Activated T-cell treated with anti-CD3 and anti-CD28 coated beads, Interleukin-2, amount 50 U/mL, for 24 hours (primary cell): ENCODE measurements around the gene CYP39A1.
A peak's percentile ranks its signal among the peaks of the same experiment; 100 is the strongest.

Source experiments
- DNase-seq: peaks from one replicate; pipeline ENCODE4 v3.0.0-alpha.2; 2020
- H3K27ac Mint-ChIP-seq: 2 replicates; pipeline ENCODE4 v1.8.0; 2020; ENCODE audit warnings: mild to moderate bottlenecking, mixed read lengths
- H3K27me3 Mint-ChIP-seq: 2 replicates; pipeline ENCODE4 v1.8.0; 2020; ENCODE audit warnings: mixed read lengths
- H3K36me3 Mint-ChIP-seq: 2 replicates; pipeline ENCODE4 v1.8.0; 2020; ENCODE audit warnings: low read depth, mixed read lengths
- H3K4me1 Mint-ChIP-seq: 2 replicates; pipeline ENCODE4 v1.8.0; 2020; ENCODE audit warnings: low read depth, mixed read lengths
- H3K4me3 Mint-ChIP-seq: 2 replicates; pipeline ENCODE4 v1.8.0; 2020; ENCODE audit warnings: mild to moderate bottlenecking, moderate library complexity, mixed read lengths
- H3K9me3 Mint-ChIP-seq: 2 replicates; pipeline ENCODE4 v1.8.0; 2020; ENCODE audit warnings: mixed read lengths

The CYP39A1 gene

GRCh38 chr6:46652603-46653438 lies at the start of gene CYP39A1, which contains the start of gene SLC25A27:
TSS of gene CYP39A1 (minus strand) at chr6:46652818. CDS start at chr6:46652582, 236 bp downstream.
TSS of gene SLC25A27 (plus strand) at chr6:46652975. CDS start at chr6:46653193, 218 bp downstream.
- Mint-ChIP-seq H3K36me3 (no peaks in the 10 kb centered on the region), H3K27ac (no peak within 1 kb of the TSS), H3K4me3 (peak within 1 kb of the TSS; percentile 76), H3K9me3 (no peaks in the 10 kb centered on the region), H3K4me1 (peaks cover 17% of the 10 kb centered on the region), H3K27me3 (peaks cover 70% of the 10 kb centered on the region)
- peak; percentile 86 for DNase-seq

GRCh38 chr6:46699970-46700369 lies 47.4 kb upstream of the CYP39A1 start:
- Mint-ChIP-seq H3K27ac (no peak overlapping the region), H3K36me3 (no peaks in the 10 kb centered on the region), H3K27me3 (peaks cover 51% of the 10 kb centered on the region), H3K4me3 (no peak overlapping the region), H3K4me1 (peaks cover 1% of the 10 kb centered on the region), H3K9me3 (no peaks in the 10 kb centered on the region)
- no peak for DNase-seq

DNA sequence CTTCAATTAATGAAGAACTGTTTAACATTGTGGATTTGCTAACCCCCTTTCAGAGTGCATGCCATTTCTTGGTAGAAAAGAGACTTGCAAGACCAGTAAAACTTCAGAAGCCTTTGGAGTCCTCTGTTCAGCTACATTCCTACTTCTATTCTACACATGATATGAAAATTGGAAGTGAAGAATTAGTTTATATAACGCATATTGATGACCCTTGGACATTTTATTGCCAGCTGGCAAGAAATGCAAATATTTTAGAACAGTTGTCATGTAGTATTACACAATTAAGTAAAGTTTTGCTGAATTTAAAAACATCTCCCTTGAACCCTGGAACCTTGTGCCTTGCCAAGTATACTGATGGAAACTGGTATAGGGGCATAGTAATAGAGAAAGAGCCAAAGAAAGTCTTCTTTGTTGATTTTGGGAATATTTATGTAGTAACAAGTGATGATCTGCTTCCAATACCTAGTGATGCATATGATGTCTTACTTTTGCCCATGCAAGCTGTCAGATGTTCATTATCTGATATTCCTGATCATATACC lies 38.4 kb upstream of the CYP39A1 start:
- H3K36me3 Mint-ChIP-seq, result no peaks in the 10 kb centered on the region
- H3K4me3 Mint-ChIP-seq, result no peak overlapping the region
- no peaks in the 10 kb centered on the region for H3K4me1 Mint-ChIP-seq
- no peaks in the 10 kb centered on the region for H3K9me3 Mint-ChIP-seq
- H3K27ac Mint-ChIP-seq, result no peak overlapping the region
- H3K27me3 Mint-ChIP-seq, result peaks cover 26% of the 10 kb centered on the region
- DNase-seq, result no peak

DNA sequence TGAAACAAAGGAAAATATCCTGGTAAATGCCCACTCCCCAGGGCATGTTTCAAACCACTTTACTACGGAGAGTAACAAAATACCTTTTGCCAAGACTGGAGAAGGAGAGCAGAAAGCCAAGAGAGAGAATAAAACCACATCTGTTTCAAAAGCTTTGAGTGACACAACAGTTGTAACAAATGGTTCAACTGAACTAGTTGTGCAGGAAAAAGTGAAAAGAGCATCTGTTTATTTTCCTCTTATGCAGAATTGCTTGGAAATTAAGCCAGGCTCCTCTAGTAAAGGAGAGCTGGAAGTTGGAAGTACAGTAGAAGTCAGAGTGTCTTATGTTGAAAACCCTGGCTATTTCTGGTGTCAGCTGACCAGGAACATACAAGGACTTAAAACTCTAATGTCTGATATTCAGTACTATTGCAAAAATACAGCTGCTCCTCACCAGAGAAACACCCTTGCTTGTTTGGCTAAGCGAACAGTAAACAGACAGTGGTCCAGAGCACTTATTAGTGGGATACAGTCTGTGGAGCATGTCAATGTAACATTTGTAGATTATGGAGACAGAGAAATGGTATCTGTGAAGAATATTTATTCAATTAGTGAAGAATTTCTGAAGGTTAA lies 37.6 kb upstream of the CYP39A1 start:
- Mint-ChIP-seq H3K9me3 (no peaks in the 10 kb centered on the region), H3K27ac (no peak overlapping the region), H3K27me3 (peaks cover 19% of the 10 kb centered on the region), H3K4me3 (no peak overlapping the region), H3K4me1 (no peaks in the 10 kb centered on the region), H3K36me3 (no peaks in the 10 kb centered on the region)
- DNase-seq, result no peak

DNA sequence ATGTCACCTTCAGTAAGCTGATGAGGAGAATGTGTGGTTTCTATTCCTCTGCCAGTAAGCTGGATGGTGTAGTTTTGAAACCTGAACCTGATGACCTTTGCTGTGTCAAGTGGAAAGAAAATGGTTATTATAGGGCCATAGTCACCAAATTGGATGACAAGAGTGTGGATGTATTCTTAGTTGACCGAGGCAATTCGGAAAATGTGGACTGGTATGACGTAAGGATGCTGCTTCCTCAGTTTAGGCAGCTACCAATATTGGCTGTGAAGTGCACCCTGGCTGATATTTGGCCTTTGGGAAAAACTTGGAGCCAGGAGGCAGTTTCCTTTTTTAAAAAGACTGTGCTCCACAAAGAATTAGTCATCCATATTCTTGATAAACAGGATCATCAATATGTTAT lies 37.0 kb upstream of the CYP39A1 start:
- Mint-ChIP-seq H3K27ac (no peak overlapping the region), H3K36me3 (no peaks in the 10 kb centered on the region), H3K9me3 (no peaks in the 10 kb centered on the region), H3K4me1 (no peaks in the 10 kb centered on the region), H3K27me3 (peaks cover 19% of the 10 kb centered on the region), H3K4me3 (no peak overlapping the region)
- DNase-seq, result no peak

- peaks cover 19% of the 10 kb centered on the region for H3K27me3 Mint-ChIP-seq
- no peak for DNase-seq
- no peak overlapping the region for H3K27ac Mint-ChIP-seq
- H3K4me1 Mint-ChIP-seq, result no peaks in the 10 kb centered on the region
- no peaks in the 10 kb centered on the region for H3K9me3 Mint-ChIP-seq
- no peak overlapping the region for H3K4me3 Mint-ChIP-seq
- H3K36me3 Mint-ChIP-seq, result no peaks in the 10 kb centered on the region
These were observed 36.3 kb upstream of the CYP39A1 start for GRCh38 chr6:46688966-46689335.

DNA sequence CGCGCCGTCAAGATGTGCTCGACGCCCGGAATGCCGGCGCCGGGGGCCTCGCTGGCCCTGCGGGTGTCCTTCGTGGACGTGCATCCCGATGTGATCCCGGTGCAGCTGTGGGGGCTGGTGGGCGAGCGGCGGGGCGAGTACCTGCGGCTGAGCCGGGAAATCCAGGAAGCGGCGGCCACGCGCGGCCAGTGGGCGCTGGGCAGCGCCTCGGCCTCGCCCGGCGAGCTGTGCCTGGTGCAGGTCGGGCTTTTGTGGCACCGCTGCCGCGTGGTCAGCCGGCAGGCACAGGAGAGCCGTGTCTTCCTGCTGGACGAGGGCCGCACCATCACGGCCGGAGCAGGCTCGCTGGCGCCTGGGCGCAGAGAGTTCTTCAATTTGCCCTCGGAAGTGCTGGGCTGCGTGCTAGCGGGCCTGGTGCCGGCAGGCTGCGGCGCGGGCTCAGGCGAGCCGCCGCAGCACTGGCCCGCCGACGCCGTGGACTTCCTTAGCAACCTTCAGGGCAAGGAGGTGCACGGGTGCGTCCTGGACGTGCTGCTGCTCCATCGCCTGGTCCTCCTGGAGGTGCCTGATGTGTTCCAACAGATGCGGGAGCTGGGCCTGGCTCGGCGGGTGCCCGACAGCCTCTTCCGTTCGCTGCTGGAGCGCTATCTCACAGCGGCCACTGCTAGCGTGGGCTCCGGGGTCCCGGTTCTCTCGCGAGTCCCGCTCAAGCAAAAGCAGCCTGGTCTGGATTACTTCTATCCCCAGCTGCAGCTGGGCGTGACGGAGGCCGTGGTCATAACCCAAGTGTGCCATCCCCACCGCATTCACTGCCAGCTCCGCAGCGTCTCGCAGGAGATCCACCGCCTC lies 35.7 kb upstream of the CYP39A1 start:
- Mint-ChIP-seq H3K4me3 (no peak overlapping the region), H3K9me3 (no peaks in the 10 kb centered on the region), H3K27ac (no peak overlapping the region), H3K36me3 (no peaks in the 10 kb centered on the region), H3K27me3 (peaks cover 15% of the 10 kb centered on the region), H3K4me1 (no peaks in the 10 kb centered on the region)
- DNase-seq, result no peak

DNA sequence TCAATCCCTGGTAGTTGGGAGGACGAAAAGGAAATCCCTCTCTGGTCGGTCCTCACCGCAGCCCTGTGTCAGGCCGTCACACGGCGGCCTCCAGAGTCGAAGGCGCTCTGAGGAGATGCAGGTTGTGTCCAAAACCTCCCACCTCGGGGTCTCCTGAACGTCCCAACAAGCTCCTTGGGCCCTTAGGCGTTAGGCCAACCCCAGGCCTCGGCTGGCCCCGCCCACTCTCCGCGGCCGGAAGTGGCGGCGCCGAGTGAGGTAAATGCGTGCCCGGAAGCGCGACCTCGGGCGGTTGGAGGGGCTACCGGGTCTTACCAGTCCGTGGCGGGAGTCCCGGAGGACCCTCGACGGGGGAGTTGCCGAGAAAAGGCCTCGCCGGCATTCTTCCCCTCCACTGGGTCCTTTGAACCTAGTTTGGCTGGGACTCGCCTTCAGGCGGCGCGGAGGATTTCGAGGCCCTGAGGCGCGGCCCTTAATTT lies 35.0 kb upstream of the CYP39A1 start, which contains the start of gene TDRD6:
TSS of gene TDRD6 (plus strand) at position 267 of the 479 bp plus-strand sequence. CDS start 244 bp downstream, outside the sequence.
- no peaks in the 10 kb centered on the region for H3K9me3 Mint-ChIP-seq
- H3K36me3 Mint-ChIP-seq, result no peaks in the 10 kb centered on the region
- peaks cover 14% of the 10 kb centered on the region for H3K27me3 Mint-ChIP-seq
- H3K4me1 Mint-ChIP-seq, result no peaks in the 10 kb centered on the region
- H3K27ac Mint-ChIP-seq, result no peak within 1 kb of the TSS
- H3K4me3 Mint-ChIP-seq, result no peak within 1 kb of the TSS
- no peak for DNase-seq

- H3K4me1 Mint-ChIP-seq, result no peaks in the 10 kb centered on the region
- no peak overlapping the region for H3K4me3 Mint-ChIP-seq
- no peak overlapping the region for H3K27ac Mint-ChIP-seq
- no peaks in the 10 kb centered on the region for H3K9me3 Mint-ChIP-seq
- H3K27me3 Mint-ChIP-seq, result peaks cover 24% of the 10 kb centered on the region
- no peak for DNase-seq
- no peaks in the 10 kb centered on the region for H3K36me3 Mint-ChIP-seq
These were observed 32.2 kb upstream of the CYP39A1 start for GRCh38 chr6:46684771-46685170.

DNA sequence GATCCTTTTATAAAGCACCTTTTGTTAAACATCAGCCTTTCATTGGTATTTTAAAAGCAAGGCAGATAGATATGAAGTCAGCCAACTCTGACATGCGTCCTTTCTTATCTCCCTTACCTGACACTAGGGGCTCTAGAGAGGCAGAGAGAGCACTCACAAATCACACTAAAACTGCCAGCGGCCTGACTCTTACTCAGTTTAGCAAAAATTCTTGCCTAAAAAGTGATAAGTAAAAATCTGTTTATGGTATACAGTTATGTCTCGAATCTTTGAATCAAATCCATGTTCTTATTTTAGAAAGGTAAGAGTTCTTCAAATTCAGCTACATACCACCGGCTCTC lies 24.7 kb upstream of the CYP39A1 start:
- Mint-ChIP-seq H3K27me3 (peaks cover 17% of the 10 kb centered on the region), H3K4me1 (no peaks in the 10 kb centered on the region), H3K27ac (no peak overlapping the region), H3K36me3 (no peaks in the 10 kb centered on the region), H3K4me3 (no peak overlapping the region), H3K9me3 (no peaks in the 10 kb centered on the region)
- no peak for DNase-seq

- no peak overlapping the region for H3K4me3 Mint-ChIP-seq
- no peaks in the 10 kb centered on the region for H3K36me3 Mint-ChIP-seq
- H3K4me1 Mint-ChIP-seq, result no peaks in the 10 kb centered on the region
- H3K27me3 Mint-ChIP-seq, result peaks cover 12% of the 10 kb centered on the region
- H3K9me3 Mint-ChIP-seq, result no peaks in the 10 kb centered on the region
- DNase-seq, result no peak
- no peak overlapping the region for H3K27ac Mint-ChIP-seq
These were observed 24.1 kb upstream of the CYP39A1 start for GRCh38 chr6:46676604-46677313.

GRCh38 chr6:46674410-46674809 lies 21.8 kb upstream of the CYP39A1 start:
- Mint-ChIP-seq H3K27me3 (peaks cover 3% of the 10 kb centered on the region), H3K36me3 (no peaks in the 10 kb centered on the region), H3K4me3 (no peak overlapping the region), H3K27ac (no peak overlapping the region), H3K4me1 (no peaks in the 10 kb centered on the region), H3K9me3 (no peaks in the 10 kb centered on the region)
- no peak for DNase-seq

GRCh38 chr6:46667377-46667776 lies 14.8 kb upstream of the CYP39A1 start:
- no peaks in the 10 kb centered on the region for H3K4me1 Mint-ChIP-seq
- H3K36me3 Mint-ChIP-seq, result no peaks in the 10 kb centered on the region
- no peak overlapping the region for H3K27ac Mint-ChIP-seq

DNA sequence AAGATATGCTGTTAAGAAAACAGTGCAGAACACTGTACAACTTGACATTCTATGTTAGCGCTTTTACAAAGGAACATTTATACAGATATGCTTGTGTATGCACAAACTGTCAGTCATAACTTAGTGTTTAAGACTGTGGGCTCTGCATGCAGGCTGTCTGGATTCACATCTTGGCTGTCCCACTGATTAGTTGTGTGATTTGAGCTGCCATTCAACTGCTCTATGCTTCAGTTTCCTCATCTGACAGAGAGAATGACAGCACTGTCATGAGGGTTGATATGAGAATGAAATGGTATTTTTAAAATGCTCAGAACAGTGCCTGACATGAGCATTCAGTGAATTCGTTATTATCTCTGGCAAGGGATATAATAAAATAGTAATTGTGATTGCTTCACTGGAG lies 8.9 kb upstream of the CYP39A1 start:
- no peaks in the 10 kb centered on the region for H3K36me3 Mint-ChIP-seq
- no peak for DNase-seq
- H3K4me1 Mint-ChIP-seq, result no peaks in the 10 kb centered on the region
- H3K4me3 Mint-ChIP-seq, result no peak overlapping the region
- H3K27ac Mint-ChIP-seq, result no peak overlapping the region
- H3K9me3 Mint-ChIP-seq, result no peaks in the 10 kb centered on the region
- H3K27me3 Mint-ChIP-seq, result peaks cover 10% of the 10 kb centered on the region

More at GRCh38 chr6:46667377-46667776, 14.8 kb upstream of the CYP39A1 start:
- no peak for DNase-seq
- Mint-ChIP-seq H3K9me3 (no peaks in the 10 kb centered on the region), H3K4me3 (no peak overlapping the region), H3K27me3 (peaks cover 4% of the 10 kb centered on the region)
